Adrenal gland (tissue), 5 donors: ENCODE results near the gene AGPAT3.

ENCODE experiments used
- POLR2A ChIP-seq, 2 donors: fragments of 450-650 bp; IDR thresholded peaks; one replicate each; pipeline ENCODE4 v1.6.1; 2017; ENCODE audit warnings: antibody characterized with exemption in 2 of 2, mild to moderate bottlenecking in 2 of 2, moderate library complexity in 1 of 2
- TF ChIP-seq, protein P1 (sequence below), 6 experiments: fragments of 450-650 bp in 4 of 6; fragments of 200-600 bp in 2 of 6; sonication (generic) in 1 of 6; IDR thresholded peaks; 1 replicate in 5 of 6; 2 replicates in 1 of 6; pipeline versions ENCODE4 v1.5.1 to v1.8.0; 2016 to 2021; ENCODE audit warnings: antibody characterized with exemption in 6 of 6, mild to moderate bottlenecking in 2 of 6, moderate library complexity in 1 of 6
- donor health status: DM: no; HTN: no; CAD: no.

DNA sequence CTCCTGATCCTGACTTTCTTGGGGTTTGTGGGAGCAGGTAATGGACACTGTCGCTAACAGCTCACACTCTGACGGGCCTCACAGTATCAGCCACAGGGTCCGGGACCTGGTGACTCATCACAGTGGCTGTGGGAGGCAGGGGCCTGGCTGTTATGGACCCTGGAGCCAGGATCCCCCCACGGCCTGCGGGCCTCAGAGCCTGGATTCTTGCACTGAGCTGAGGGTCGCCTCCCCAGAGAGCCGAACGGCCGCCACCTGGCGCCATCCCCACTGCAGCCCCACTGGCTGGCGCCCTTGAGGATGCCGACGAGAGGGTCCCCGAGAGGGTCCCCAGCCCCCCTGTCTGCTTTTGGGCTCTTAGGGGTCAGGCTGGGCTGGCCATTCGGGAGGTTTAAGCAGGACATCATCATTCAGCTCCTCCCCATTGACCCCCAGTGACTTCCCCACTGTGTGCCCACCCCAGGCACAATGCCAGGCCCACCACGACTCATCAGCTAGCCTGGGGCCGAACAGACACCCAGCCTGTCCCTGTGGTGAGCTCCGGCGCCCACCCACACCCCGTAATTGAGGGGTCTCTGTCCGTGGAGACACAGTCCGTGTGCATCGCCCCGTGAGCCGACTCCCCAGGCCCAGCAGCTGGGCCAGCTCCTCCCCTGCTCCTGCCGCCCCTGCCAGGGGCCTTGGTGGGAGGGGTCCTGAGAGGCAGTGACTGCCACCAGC is 116.3 kb downstream of the AGPAT3 start:
- TF ChIP-seq, protein P1, sequence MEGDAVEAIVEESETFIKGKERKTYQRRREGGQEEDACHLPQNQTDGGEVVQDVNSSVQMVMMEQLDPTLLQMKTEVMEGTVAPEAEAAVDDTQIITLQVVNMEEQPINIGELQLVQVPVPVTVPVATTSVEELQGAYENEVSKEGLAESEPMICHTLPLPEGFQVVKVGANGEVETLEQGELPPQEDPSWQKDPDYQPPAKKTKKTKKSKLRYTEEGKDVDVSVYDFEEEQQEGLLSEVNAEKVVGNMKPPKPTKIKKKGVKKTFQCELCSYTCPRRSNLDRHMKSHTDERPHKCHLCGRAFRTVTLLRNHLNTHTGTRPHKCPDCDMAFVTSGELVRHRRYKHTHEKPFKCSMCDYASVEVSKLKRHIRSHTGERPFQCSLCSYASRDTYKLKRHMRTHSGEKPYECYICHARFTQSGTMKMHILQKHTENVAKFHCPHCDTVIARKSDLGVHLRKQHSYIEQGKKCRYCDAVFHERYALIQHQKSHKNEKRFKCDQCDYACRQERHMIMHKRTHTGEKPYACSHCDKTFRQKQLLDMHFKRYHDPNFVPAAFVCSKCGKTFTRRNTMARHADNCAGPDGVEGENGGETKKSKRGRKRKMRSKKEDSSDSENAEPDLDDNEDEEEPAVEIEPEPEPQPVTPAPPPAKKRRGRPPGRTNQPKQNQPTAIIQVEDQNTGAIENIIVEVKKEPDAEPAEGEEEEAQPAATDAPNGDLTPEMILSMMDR (IDR thresholded peaks at IDR 0.05), result no peak
- TF ChIP-seq POLR2A (IDR thresholded peaks at IDR 0.05), result no peak
